Naive thymus-derived CD8-positive, alpha-beta T cell (primary cell): ENCODE measurements around the gene BUB3. TPM values are rescaled to one million over a fixed set of nuclear protein-coding genes. Genes with fewer than 3 reads are reported as not detected.

ENCODE experiments used
- ATAC-seq, 2 donors: fragments of 150-1000 bp; cut with Tn5 transposase in 1 of 2; sonication (Bioruptor Pico), chemical (Tn5 transposase) in 1 of 2; 1 replicate in 1 of 2; 2 replicates in 1 of 2; pipeline ENCODE4 v1.10.0; 2021; ENCODE audit warnings: mild to moderate bottlenecking in 2 of 2, moderate library complexity in 2 of 2
- POLR2A ChIA-PET: fragments of 350-600 bp; sonication (Branson Sonifier 250); formaldehyde crosslinking; loops from one replicate; lab custom pipeline; 2021; ENCODE audit warnings: antibody characterized with exemption; lab: Charles Lee
- DNase-seq, 10 donors: peaks; one replicate each; pipeline versions ENCODE4 v3.0.0 to v3.0.0-alpha.2; 2020 to 2022
- H3K27ac Mint-ChIP-seq, 10 donors: one replicate each; pipeline ENCODE4 v1.8.0; 2020 to 2022; ENCODE audit warnings: mild to moderate bottlenecking in 10 of 10, mixed read lengths in 10 of 10, moderate library complexity in 4 of 10, inconsistent platforms in 1 of 10
- H3K27me3 Mint-ChIP-seq, 5 donors: one replicate each; pipeline ENCODE4 v1.8.0; 2021 to 2022; ENCODE audit warnings: mixed read lengths in 5 of 5
- H3K36me3 Mint-ChIP-seq, 3 donors: one replicate each; pipeline ENCODE4 v1.8.0; 2020 to 2022; ENCODE audit warnings: mixed read lengths in 3 of 3, mild to moderate bottlenecking in 2 of 3, inconsistent platforms in 1 of 3
- H3K4me1 Mint-ChIP-seq, 4 donors: one replicate each; pipeline ENCODE4 v1.8.0; 2021 to 2022; ENCODE audit warnings: mixed read lengths in 4 of 4
- H3K4me3 Mint-ChIP-seq, 10 donors: one replicate each; pipeline ENCODE4 v1.8.0; 2020 to 2022; ENCODE audit warnings: mild to moderate bottlenecking in 10 of 10, mixed read lengths in 10 of 10, moderate library complexity in 6 of 10, inconsistent platforms in 1 of 10
- H3K9me3 Mint-ChIP-seq, 9 donors: one replicate each; pipeline ENCODE4 v1.8.0; 2020 to 2022; ENCODE audit warnings: mixed read lengths in 9 of 9, mild to moderate bottlenecking in 3 of 9, inconsistent platforms in 1 of 9, moderate library complexity in 1 of 9
- polyA plus RNA-seq, 3 donors: library from polyadenylated mRNA; unstranded; fragments of 300-500 nt; fragmentation: Illumina TruSeq; gene quantifications; one replicate each; pipeline ENCODE4 v1.2.3, GENCODE V29; 2021
- total RNA-seq, 8 experiments: library from RNA in 2 of 8; stranded (reverse) in 2 of 8; gene quantifications; one replicate each; pipeline ENCODE4 v1.2.3 and lab custom pipeline; 2021 to 2026

BUB3 gene, protein sequence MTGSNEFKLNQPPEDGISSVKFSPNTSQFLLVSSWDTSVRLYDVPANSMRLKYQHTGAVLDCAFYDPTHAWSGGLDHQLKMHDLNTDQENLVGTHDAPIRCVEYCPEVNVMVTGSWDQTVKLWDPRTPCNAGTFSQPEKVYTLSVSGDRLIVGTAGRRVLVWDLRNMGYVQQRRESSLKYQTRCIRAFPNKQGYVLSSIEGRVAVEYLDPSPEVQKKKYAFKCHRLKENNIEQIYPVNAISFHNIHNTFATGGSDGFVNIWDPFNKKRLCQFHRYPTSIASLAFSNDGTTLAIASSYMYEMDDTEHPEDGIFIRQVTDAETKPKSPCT
- total RNA-seq: 100 to 1,000 TPM; 170 to 173 TPM
- 100 to 1,000 TPM; 217 to 247 (median 243) TPM for polyA plus RNA-seq
- total RNA-seq (lab: John Stamatoyannopoulos, UW): 125 to 202 (median 182) reads per million in 6 experiments

GRCh38 chr10:123154092-123154710 lies at the start of gene BUB3:
Gene BUB3, plus strand, starts transcription at chr10:123154402. Its CDS starts 516 bp downstream, at chr10:123154918.
- peak within 1 kb of the TSS; percentile 95 to 99 (median 98) for H3K27ac Mint-ChIP-seq
- ATAC-seq (peak; percentile 87 to 90), DNase-seq (peak; percentile 73 to 97 (median 90))
- H3K27me3 Mint-ChIP-seq: peaks cover 0 to 21% (median 16%) of the 10 kb centered on the region in 5 donors
- H3K4me1 Mint-ChIP-seq: peaks cover 24 to 74% (median 72%) of the 10 kb centered on the region in 4 donors
- peaks cover 9 to 39% (median 19%) of the 10 kb centered on the region in 3 donors for H3K36me3 Mint-ChIP-seq
- POLR2A ChIA-PET: interaction anchor here (0.6 to 1.8 kb wide), 11 partner anchors 9 to 780 kb away, joined by 3 to 28 read pairs (median 4); partner anchors contain the start of genes C10orf88, IKZF5, PLEKHA1 and PSTK
- peak within 1 kb of the TSS; percentile 94 to 100 (median 100) for H3K4me3 Mint-ChIP-seq
- no peaks in the 10 kb centered on the region for H3K9me3 Mint-ChIP-seq

- H3K36me3 Mint-ChIP-seq: no peaks in the 10 kb centered on the region
- no peak overlapping the region for H3K4me3 Mint-ChIP-seq
- peaks cover 0 to 21% (median 17%) of the 10 kb centered on the region in 5 donors for H3K27me3 Mint-ChIP-seq
- no peak for ATAC-seq
- no peaks in the 10 kb centered on the region for H3K9me3 Mint-ChIP-seq
- no peaks in the 10 kb centered on the region for H3K4me1 Mint-ChIP-seq
- no peak overlapping the region for H3K27ac Mint-ChIP-seq
- POLR2A ChIA-PET: no interaction called here
- DNase-seq: no peak
Observed at GRCh38 chr10:123109466-123109865, 44.7 kb upstream of the BUB3 start.

DNA sequence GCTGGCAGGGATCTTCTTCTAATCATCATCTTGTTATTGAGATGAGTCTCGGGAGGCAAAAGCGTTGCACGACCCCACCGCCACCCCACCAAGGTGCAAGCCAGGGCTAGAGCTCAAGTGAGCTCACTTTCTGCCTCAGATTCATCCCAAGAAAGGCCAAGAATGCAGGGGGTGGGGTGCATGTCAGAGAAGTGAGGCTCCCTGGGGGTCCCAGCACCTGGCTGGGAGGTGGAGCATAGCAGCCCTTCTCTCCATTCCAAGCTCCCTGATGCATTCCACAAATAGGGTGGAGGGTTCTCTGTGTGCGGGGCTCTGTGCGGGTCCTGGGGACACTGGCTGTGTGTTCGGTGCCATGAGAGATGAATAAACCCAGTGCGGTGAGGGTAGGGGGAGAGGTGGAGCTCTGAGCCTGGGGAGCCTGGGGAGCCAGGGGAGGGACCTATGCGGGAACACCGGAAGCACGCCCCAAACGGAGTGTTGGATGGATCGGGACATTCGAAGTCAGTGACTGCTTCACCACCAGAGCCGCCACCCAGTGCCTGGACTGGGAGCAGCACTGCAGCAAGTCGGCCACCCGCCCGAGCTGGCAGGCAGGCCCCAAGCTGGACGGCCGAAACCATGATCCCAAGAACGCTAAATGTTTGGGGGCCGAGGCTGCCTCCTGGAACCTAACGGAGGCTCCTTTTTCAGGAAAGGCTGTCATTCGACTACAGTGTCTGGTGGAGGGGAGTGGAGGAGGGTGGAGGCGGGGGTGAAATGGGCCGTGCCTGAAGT lies 36.4 kb upstream of the BUB3 start:
- Mint-ChIP-seq H3K9me3 (no peaks in the 10 kb centered on the region), H3K27ac (no peak overlapping the region), H3K27me3 (peaks cover 31 to 59% (median 47%) of the 10 kb centered on the region in 5 donors), H3K36me3 (no peaks in the 10 kb centered on the region), H3K4me3 (no peak overlapping the region), H3K4me1 (peaks cover 0 to 1% (median 0%) of the 10 kb centered on the region in 4 donors)
- ATAC-seq (no peak), DNase-seq (no peak)
- POLR2A ChIA-PET: no interaction called here

DNA sequence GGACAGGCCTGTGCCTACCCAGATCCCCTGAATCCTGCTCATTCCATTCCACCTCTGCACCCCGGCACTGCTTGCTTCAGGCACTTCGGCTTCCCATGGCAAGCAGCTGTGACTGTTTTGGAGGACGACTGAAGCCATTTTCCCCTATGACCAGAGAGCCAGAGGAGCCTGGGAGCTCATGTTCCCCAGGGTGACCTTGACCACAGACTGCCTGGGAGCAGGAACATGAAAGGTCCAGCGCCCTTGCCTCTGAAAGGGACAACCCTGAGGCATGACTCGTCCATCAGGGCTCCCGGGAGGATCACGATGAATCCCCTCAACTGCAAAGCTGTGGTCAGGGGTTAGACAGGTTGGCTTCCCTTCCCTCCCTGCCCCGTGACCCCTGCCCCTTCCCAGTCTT lies 35.1 kb upstream of the BUB3 start:
- H3K27ac Mint-ChIP-seq: no peak overlapping the region
- ATAC-seq (no peak), DNase-seq (no peak)
- H3K4me3 Mint-ChIP-seq: no peak overlapping the region
- no peaks in the 10 kb centered on the region for H3K9me3 Mint-ChIP-seq
- H3K36me3 Mint-ChIP-seq: no peaks in the 10 kb centered on the region
- peaks cover 0 to 1% (median 0%) of the 10 kb centered on the region in 4 donors for H3K4me1 Mint-ChIP-seq
- POLR2A ChIA-PET: no interaction called here
- peaks cover 25 to 61% (median 44%) of the 10 kb centered on the region in 5 donors for H3K27me3 Mint-ChIP-seq

GRCh38 chr10:123126246-123126645 lies 28.0 kb upstream of the BUB3 start:
- no peaks in the 10 kb centered on the region for H3K36me3 Mint-ChIP-seq

DNA sequence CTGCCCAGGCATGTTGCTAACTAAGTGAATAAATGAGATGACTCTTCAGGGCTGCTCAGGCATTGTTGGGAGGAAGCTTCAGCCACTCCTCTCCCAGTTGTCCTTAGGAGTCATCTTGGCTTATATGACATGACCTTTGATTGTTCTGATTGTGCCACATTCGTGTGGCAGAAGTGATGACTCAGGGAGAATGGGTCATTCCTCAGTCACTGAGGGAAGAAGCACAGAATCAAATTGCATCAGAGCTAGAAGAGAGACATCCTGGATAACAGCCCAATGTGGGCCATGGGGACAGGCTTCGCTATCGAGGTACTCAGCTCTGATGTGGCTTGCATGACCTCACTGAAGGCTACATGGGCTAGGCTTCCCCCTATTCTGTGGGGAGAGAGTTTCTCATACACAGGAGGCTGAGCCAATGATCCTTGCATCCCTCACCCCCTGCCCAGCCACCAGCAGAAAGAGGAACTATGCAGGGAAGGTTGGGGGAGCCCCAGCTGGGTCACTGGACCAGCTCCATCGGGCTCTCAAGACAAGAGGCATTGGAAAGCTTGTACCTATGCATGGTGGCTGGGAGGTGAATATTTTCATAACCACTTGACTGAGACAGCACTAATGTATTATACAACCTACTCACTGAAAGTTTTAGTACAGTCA lies 24.5 kb upstream of the BUB3 start:
- peaks cover 12 to 24% (median 21%) of the 10 kb centered on the region in 4 donors for H3K4me1 Mint-ChIP-seq
- H3K4me3 Mint-ChIP-seq: no peak overlapping the region
- peaks cover 0 to 5% (median 0%) of the 10 kb centered on the region in 9 donors for H3K9me3 Mint-ChIP-seq
- H3K36me3 Mint-ChIP-seq: no peaks in the 10 kb centered on the region
- POLR2A ChIA-PET: no interaction called here
- no peak for ATAC-seq
- H3K27ac Mint-ChIP-seq: no peak overlapping the region
- DNase-seq: no peak
- H3K27me3 Mint-ChIP-seq: peaks cover 35 to 92% (median 76%) of the 10 kb centered on the region in 5 donors

More at GRCh38 chr10:123126246-123126645, 28.0 kb upstream of the BUB3 start:
- H3K27me3 Mint-ChIP-seq: peaks cover 23 to 73% (median 60%) of the 10 kb centered on the region in 5 donors
- peaks cover 0 to 5% (median 0%) of the 10 kb centered on the region in 9 donors for H3K9me3 Mint-ChIP-seq
- POLR2A ChIA-PET: no interaction called here
- H3K27ac Mint-ChIP-seq: peak overlapping the region in 1 of 10 donors; percentile 14
- H3K4me3 Mint-ChIP-seq: no peak overlapping the region
- H3K4me1 Mint-ChIP-seq: no peaks in the 10 kb centered on the region
- ATAC-seq (no peak), DNase-seq (no peak)

GRCh38 chr10:123132576-123133477 lies 21.4 kb upstream of the BUB3 start:
- POLR2A ChIA-PET: interaction anchor here (0.6 to 2.0 kb wide), 2 partner anchors 21 to 701 kb away, joined by 3 to 6 read pairs; partner anchors contain the start of gene BUB3
- H3K27ac Mint-ChIP-seq: peak overlapping the region in 2 of 10 donors; percentile 30 to 53
- H3K36me3 Mint-ChIP-seq: peaks cover 0 to 2% (median 0%) of the 10 kb centered on the region in 3 donors

GRCh38 chr10:123133541-123134342 lies 20.5 kb upstream of the BUB3 start:
- Mint-ChIP-seq H3K27me3 (peaks cover 27 to 80% (median 63%) of the 10 kb centered on the region in 5 donors), H3K36me3 (peaks cover 0 to 2% (median 0%) of the 10 kb centered on the region in 3 donors), H3K4me3 (peak overlapping the region; percentile 9 to 86 (median 74)), H3K9me3 (peaks cover 0 to 4% (median 0%) of the 10 kb centered on the region in 9 donors), H3K4me1 (peaks cover 17 to 39% (median 36%) of the 10 kb centered on the region in 4 donors), H3K27ac (peak overlapping the region in 4 of 10 donors; percentile 16 to 45 (median 28))
- POLR2A ChIA-PET: interaction anchor here (0.6 to 2.0 kb wide), 3 partner anchors 17 to 702 kb away, joined by 3 to 6 read pairs (median 3); partner anchors contain the start of gene BUB3
- DNase-seq: no peak
- ATAC-seq: no peak

More at GRCh38 chr10:123132576-123133477, 21.4 kb upstream of the BUB3 start:
- Mint-ChIP-seq H3K27me3 (peaks cover 24 to 77% (median 66%) of the 10 kb centered on the region in 5 donors), H3K9me3 (peaks cover 0 to 5% (median 0%) of the 10 kb centered on the region in 9 donors), H3K4me1 (peaks cover 13 to 33% (median 31%) of the 10 kb centered on the region in 4 donors), H3K4me3 (peak overlapping the region; percentile 65 to 86 (median 76))
- peak; percentile 64 to 91 (median 82) for DNase-seq
- ATAC-seq: peak; percentile 71 to 72

- H3K36me3 Mint-ChIP-seq: peaks cover 0 to 2% (median 0%) of the 10 kb centered on the region in 3 donors
- H3K4me1 Mint-ChIP-seq: peaks cover 20 to 44% (median 40%) of the 10 kb centered on the region in 4 donors
- POLR2A ChIA-PET: interaction anchor here (0.6 to 2.0 kb wide), 2 partner anchors 17 to 19 kb away, joined by 3 to 6 read pairs; partner anchors contain the start of gene BUB3
- peak overlapping the region; percentile 36 to 86 (median 74) for H3K4me3 Mint-ChIP-seq
- H3K9me3 Mint-ChIP-seq: peaks cover 0 to 4% (median 0%) of the 10 kb centered on the region in 9 donors
- peak overlapping the region in 6 of 10 donors; percentile 7 to 45 (median 28) for H3K27ac Mint-ChIP-seq
- H3K27me3 Mint-ChIP-seq: peaks cover 30 to 80% (median 64%) of the 10 kb centered on the region in 5 donors
- ATAC-seq: no peak
- DNase-seq: no peak
Observed at GRCh38 chr10:123134343-123134914, 19.8 kb upstream of the BUB3 start.
